ENCODE results near the gene FAH. TPM values are rescaled to one million over a fixed set of nuclear protein-coding genes. Genes with fewer than 3 reads are reported as not detected.
"Not testable (repeated sequence)": the region's sequence is repeated elsewhere in the genome, so short reads cannot be mapped to it uniquely, and the experiment has no call there.

The FAH gene
- 46.5 and 46.7 TPM in 2 replicates for total RNA-seq

- intact Hi-C loops (cut with micrococcal nuclease): loop anchor here (1.0 to 5.0 kb wide), 8 partner anchors 20 to 1169 kb away; partner anchors contain the start of genes BCL2A1, MTHFS, STARD5 and TMED3
These were observed at the start of gene FAH for GRCh38 chr15:80152896-80153876. TSS of gene FAH (plus strand) at chr15:80152999. CDS start at chr15:80153055, 56 bp downstream.

GRCh38 chr15:80105193-80105592 is 47.6 kb upstream of the FAH start:
- intact Hi-C loops (cut with micrococcal nuclease): no loop called here

GRCh38 chr15:80105595-80105994 is 47.2 kb upstream of the FAH start:
- intact Hi-C loops (cut with micrococcal nuclease): no loop called here

GRCh38 chr15:80106051-80106450 is 46.7 kb upstream of the FAH start:
- intact Hi-C loops (cut with micrococcal nuclease): no loop called here

- intact Hi-C loops (cut with micrococcal nuclease): no loop called here
These were observed 45.6 kb upstream of the FAH start for GRCh38 chr15:80107204-80107603.

GRCh38 chr15:80107774-80108173 is 45.0 kb upstream of the FAH start:
- intact Hi-C loops (cut with micrococcal nuclease): no loop called here

GRCh38 chr15:80109388-80109787 is 43.4 kb upstream of the FAH start:
- intact Hi-C loops (cut with micrococcal nuclease): no loop called here

GRCh38 chr15:80110920-80111319 is 41.9 kb upstream of the FAH start:
- intact Hi-C loops (cut with micrococcal nuclease): no loop called here

- intact Hi-C loops (cut with micrococcal nuclease): no loop called here
These were observed 38.7 kb upstream of the FAH start for GRCh38 chr15:80114114-80114513.

GRCh38 chr15:80115021-80115420 is 37.8 kb upstream of the FAH start:
- intact Hi-C loops (cut with micrococcal nuclease): no loop called here

- intact Hi-C loops (cut with micrococcal nuclease): no loop called here
These were observed 33.8 kb upstream of the FAH start for GRCh38 chr15:80118956-80119355.

GRCh38 chr15:80120636-80121035 is 32.2 kb upstream of the FAH start:
- intact Hi-C loops (cut with micrococcal nuclease): no loop called here

GRCh38 chr15:80121546-80121945 is 31.3 kb upstream of the FAH start:
- intact Hi-C loops (cut with micrococcal nuclease): no loop called here

GRCh38 chr15:80123034-80123433 is 29.8 kb upstream of the FAH start:
- intact Hi-C loops (cut with micrococcal nuclease): no loop called here

GRCh38 chr15:80127253-80127652 is 25.5 kb upstream of the FAH start:
- intact Hi-C loops (cut with micrococcal nuclease): not testable (repeated sequence)

GRCh38 chr15:80127911-80128310 is 24.9 kb upstream of the FAH start:
- intact Hi-C loops (cut with micrococcal nuclease): no loop called here

- intact Hi-C loops (cut with micrococcal nuclease): no loop called here
These were observed 20.4 kb upstream of the FAH start for GRCh38 chr15:80132382-80132781.

- intact Hi-C loops (cut with micrococcal nuclease): no loop called here
These were observed 15.9 kb upstream of the FAH start for GRCh38 chr15:80136854-80137253.

GRCh38 chr15:80138961-80139360 is 13.8 kb upstream of the FAH start:
- intact Hi-C loops (cut with micrococcal nuclease): no loop called here

- intact Hi-C loops (cut with micrococcal nuclease): no loop called here
These were observed 11.9 kb upstream of the FAH start for GRCh38 chr15:80140909-80141308.

- intact Hi-C loops (cut with micrococcal nuclease): no loop called here
These were observed 10.7 kb upstream of the FAH start for GRCh38 chr15:80141916-80142598.

- intact Hi-C loops (cut with micrococcal nuclease): no loop called here
These were observed 10.2 kb upstream of the FAH start for GRCh38 chr15:80142646-80143045.

Data from T-helper 2 cell treated with Interferon-gamma antibody and Interleukin-4, amounts not matched to agents 100 ng/mL and 5 ng/mL, for 36 hours (primary cell).